ENCODE results near the gene MAP3K8. TPM values are rescaled to one million over a fixed set of nuclear protein-coding genes. Genes with fewer than 3 reads are reported as not detected.

MAP3K8 gene
- total and polyA plus RNA-seq, 2 donors (not counting 1 experiment from before 2014, with no cell fraction given) = 97.0 to 99.2 TPM

DNA sequence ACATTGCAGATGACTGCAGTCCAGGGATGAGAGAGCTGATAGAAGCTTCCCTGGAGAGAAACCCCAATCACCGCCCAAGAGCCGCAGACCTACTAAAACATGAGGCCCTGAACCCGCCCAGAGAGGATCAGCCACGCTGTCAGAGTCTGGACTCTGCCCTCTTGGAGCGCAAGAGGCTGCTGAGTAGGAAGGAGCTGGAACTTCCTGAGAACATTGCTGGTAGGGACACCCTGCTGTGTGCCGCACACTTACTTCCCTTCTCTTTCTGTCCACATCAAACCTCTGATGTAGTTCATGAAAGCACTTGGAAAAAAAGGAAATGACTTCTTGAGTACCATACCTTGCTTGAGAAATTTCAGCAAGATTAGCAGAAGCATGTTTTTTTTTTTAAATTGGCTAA, 25.3 kb downstream of the MAP3K8 start:
- ChIA-PET POLR2A (no interaction called here), CTCF (no interaction called here)
- H3K27ac Mint-ChIP-seq = peak overlapping the region; percentile 41
- ATAC-seq (ENCODE audit: low read depth) = no peak
- Histone ChIP-seq H4K20me1 (ENCODE audit: control insufficient read depth, insufficient read depth, low read length, poor library complexity, severe bottlenecking) (no peaks in the 10 kb centered on the region), H3K79me2 (ENCODE audit: control insufficient read depth, insufficient read depth, low read length) (peaks cover 28% of the 10 kb centered on the region), H3K27ac (ENCODE audit: low read length in 2 of 2) (peak overlapping the region in 1 of 2 donors; percentile 25), H3K4me1 (ENCODE audit: control insufficient read depth in 2 of 2, insufficient read depth in 2 of 2, low read length in 2 of 2) (peaks cover 41 to 44% of the 10 kb centered on the region in 2 donors), H3K36me3 (replicated peaks in 1 of 2; ENCODE audit: control extremely low read depth in 1 of 2, control insufficient read depth in 1 of 2, extremely low read depth in 1 of 2, insufficient read depth in 2 of 2, low read length in 1 of 2) (peaks cover 28 to 56% of the 10 kb centered on the region in 2 experiments), H3K4me3 (ENCODE audit: control extremely low read depth in 1 of 5, extremely low read depth in 1 of 5, insufficient read depth in 1 of 5, low read depth in 2 of 5, low read length in 4 of 5) (no peak overlapping the region), H3K9me3 (ENCODE audit: control extremely low read depth in 1 of 3, control insufficient read depth in 2 of 3, insufficient read depth in 1 of 3, low read length in 2 of 3) (no peaks in the 10 kb centered on the region), H3K9ac (ENCODE audit: low read length) (no peak overlapping the region), H3K4me2 (replicated peaks; ENCODE audit: low read depth, low read length, poor library complexity, severe bottlenecking) (no peak overlapping the region), H3K27me3 (replicated peaks in 1 of 4; ENCODE audit: control extremely low read depth in 1 of 4, control insufficient read depth in 3 of 4, insufficient read depth in 4 of 4, low read length in 3 of 4) (no peaks in the 10 kb centered on the region), H2AFZ (ENCODE audit: insufficient read depth, low read depth, low read length, poor library complexity, severe bottlenecking) (no peak overlapping the region)
- peaks cover 37% of the 10 kb centered on the region for H3K4me1 Mint-ChIP-seq
- TF ChIP-seq EZH2 (IDR thresholded peaks at IDR 0.05; ENCODE audit: borderline replicate concordance, insufficient read depth, low read depth, low read length, poor library complexity, severe bottlenecking) = no peak
- TF ChIP-seq, protein P1, sequence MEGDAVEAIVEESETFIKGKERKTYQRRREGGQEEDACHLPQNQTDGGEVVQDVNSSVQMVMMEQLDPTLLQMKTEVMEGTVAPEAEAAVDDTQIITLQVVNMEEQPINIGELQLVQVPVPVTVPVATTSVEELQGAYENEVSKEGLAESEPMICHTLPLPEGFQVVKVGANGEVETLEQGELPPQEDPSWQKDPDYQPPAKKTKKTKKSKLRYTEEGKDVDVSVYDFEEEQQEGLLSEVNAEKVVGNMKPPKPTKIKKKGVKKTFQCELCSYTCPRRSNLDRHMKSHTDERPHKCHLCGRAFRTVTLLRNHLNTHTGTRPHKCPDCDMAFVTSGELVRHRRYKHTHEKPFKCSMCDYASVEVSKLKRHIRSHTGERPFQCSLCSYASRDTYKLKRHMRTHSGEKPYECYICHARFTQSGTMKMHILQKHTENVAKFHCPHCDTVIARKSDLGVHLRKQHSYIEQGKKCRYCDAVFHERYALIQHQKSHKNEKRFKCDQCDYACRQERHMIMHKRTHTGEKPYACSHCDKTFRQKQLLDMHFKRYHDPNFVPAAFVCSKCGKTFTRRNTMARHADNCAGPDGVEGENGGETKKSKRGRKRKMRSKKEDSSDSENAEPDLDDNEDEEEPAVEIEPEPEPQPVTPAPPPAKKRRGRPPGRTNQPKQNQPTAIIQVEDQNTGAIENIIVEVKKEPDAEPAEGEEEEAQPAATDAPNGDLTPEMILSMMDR (IDR thresholded peaks at IDR 0.05) = no peak
- H3K9me3 Mint-ChIP-seq (ENCODE audit: insufficient read depth) = no peaks in the 10 kb centered on the region
- no peak for DNase-seq
- no peak overlapping the region for H3K4me3 Mint-ChIP-seq
- WGBS (ENCODE audit: insufficient coverage) = 97% methylated on average over 5 of the region's 6 CpGs
- H3K27me3 Mint-ChIP-seq = no peaks in the 10 kb centered on the region
- intact Hi-C loops (cut with micrococcal nuclease) = loop anchor here (5.0 kb wide), 2 partner anchors 33 to 68 kb away; no protein-coding TSS in a partner anchor

DNA sequence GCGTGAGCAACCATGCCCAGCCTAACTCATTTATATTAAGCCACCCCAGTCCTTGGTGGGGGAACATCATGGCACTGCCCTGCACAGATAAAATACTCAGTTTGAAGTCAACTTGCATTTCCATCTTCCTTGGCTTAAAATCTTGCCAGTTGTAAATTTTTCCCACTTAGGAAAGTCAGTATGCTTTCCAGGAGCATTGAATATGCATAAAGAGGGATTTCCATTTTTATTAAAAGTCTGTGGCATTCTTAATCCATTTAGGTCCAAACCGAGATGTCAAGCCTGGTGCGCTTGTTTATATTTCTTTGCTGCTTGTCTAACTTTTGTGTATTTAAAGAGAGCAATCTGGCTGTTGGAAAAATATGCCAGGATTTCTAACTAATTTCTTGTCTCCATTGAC, 26.1 kb downstream of the MAP3K8 start:
- Mint-ChIP-seq H3K4me3 (no peak overlapping the region), H3K9me3 (ENCODE audit: insufficient read depth) (no peaks in the 10 kb centered on the region), H3K27me3 (no peaks in the 10 kb centered on the region), H3K4me1 (peaks cover 29% of the 10 kb centered on the region), H3K27ac (no peak overlapping the region)
- Histone ChIP-seq H3K36me3 (replicated peaks in 1 of 2; ENCODE audit: control extremely low read depth in 1 of 2, control insufficient read depth in 1 of 2, extremely low read depth in 1 of 2, insufficient read depth in 2 of 2, low read length in 1 of 2) (peaks cover 28 to 50% of the 10 kb centered on the region in 2 experiments), H3K27ac (ENCODE audit: low read length in 2 of 2) (no peak overlapping the region), H2AFZ (ENCODE audit: insufficient read depth, low read depth, low read length, poor library complexity, severe bottlenecking) (no peak overlapping the region), H3K9ac (ENCODE audit: low read length) (no peak overlapping the region), H3K4me3 (ENCODE audit: control extremely low read depth in 1 of 5, extremely low read depth in 1 of 5, insufficient read depth in 1 of 5, low read depth in 2 of 5, low read length in 4 of 5) (no peak overlapping the region), H4K20me1 (ENCODE audit: control insufficient read depth, insufficient read depth, low read length, poor library complexity, severe bottlenecking) (no peaks in the 10 kb centered on the region), H3K9me3 (ENCODE audit: control extremely low read depth in 1 of 3, control insufficient read depth in 2 of 3, insufficient read depth in 1 of 3, low read length in 2 of 3) (no peaks in the 10 kb centered on the region), H3K4me2 (replicated peaks; ENCODE audit: low read depth, low read length, poor library complexity, severe bottlenecking) (no peak overlapping the region), H3K4me1 (ENCODE audit: control insufficient read depth in 2 of 2, insufficient read depth in 2 of 2, low read length in 2 of 2) (peaks cover 33 to 37% of the 10 kb centered on the region in 2 donors), H3K27me3 (replicated peaks in 1 of 4; ENCODE audit: control extremely low read depth in 1 of 4, control insufficient read depth in 3 of 4, insufficient read depth in 4 of 4, low read length in 3 of 4) (no peaks in the 10 kb centered on the region), H3K79me2 (ENCODE audit: control insufficient read depth, insufficient read depth, low read length) (peaks cover 28% of the 10 kb centered on the region)
- DNase-seq (no peak), ATAC-seq (ENCODE audit: low read depth) (no peak)
- POLR2A ChIA-PET = no interaction called here
- TF ChIP-seq, protein P1 (IDR thresholded peaks at IDR 0.05) = no peak
- TF ChIP-seq EZH2 (IDR thresholded peaks at IDR 0.05; ENCODE audit: borderline replicate concordance, insufficient read depth, low read depth, low read length, poor library complexity, severe bottlenecking) = no peak
- intact Hi-C loops (cut with micrococcal nuclease) = no loop called here
- 100% methylated on average over 3 of the region's 3 CpGs for WGBS (ENCODE audit: insufficient coverage)
- CTCF ChIA-PET = no interaction called here

Data from B cell (primary cell).